ENCODE data around the gene SLC13A4. TPM values are rescaled to one million over a fixed set of nuclear protein-coding genes. Genes with fewer than 3 reads are reported as not detected.
A peak's percentile ranks its signal among the peaks of the same experiment; 100 is the strongest.

The SLC13A4 gene
- total RNA-seq, 1 donor from 2014 or later, result not detected

DNA sequence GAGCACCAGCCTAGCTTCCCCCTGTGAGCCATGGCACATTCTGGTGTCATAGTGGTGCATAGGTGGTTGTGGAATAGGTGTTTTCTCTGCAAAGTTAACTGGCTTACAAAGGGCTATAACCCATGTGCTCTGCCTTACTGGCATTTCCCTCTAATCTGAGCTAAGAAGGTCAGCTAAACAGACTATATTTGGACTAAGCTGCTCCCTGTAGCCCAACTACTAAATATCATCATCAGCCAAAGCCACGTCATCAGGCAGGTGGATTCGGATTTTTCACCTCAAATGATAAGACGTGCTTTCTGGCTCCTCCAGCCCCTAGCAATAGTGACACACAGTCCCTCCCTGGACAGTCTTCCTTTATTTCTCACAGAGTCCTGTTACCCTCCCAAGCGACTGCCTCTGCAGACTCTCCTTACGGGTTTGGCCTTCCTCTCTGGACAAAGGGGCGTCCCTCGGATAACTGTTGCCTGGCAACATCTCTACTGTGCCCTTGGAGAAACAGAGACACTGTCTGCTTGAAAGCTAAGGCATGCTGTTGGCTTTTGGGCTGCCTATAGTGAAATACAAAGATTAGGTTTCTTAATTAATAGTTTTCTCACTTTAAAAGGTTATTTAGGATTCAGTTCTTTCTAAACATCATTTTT, 9.1 kb downstream of the SLC13A4 start:
- H3K4me1 Mint-ChIP-seq, result no peaks in the 10 kb centered on the region
- H3K36me3 Mint-ChIP-seq (ENCODE audit: low read depth), result no peaks in the 10 kb centered on the region
- H3K27me3 Mint-ChIP-seq, result peaks cover 9% of the 10 kb centered on the region
- no peak overlapping the region for H3K27ac Mint-ChIP-seq
- no peaks in the 10 kb centered on the region for H3K9me3 Mint-ChIP-seq
- intact Hi-C loops (cut with micrococcal nuclease), result no loop called here
- DNase-seq, result no peak
- H3K4me3 Mint-ChIP-seq, result no peak overlapping the region

DNA sequence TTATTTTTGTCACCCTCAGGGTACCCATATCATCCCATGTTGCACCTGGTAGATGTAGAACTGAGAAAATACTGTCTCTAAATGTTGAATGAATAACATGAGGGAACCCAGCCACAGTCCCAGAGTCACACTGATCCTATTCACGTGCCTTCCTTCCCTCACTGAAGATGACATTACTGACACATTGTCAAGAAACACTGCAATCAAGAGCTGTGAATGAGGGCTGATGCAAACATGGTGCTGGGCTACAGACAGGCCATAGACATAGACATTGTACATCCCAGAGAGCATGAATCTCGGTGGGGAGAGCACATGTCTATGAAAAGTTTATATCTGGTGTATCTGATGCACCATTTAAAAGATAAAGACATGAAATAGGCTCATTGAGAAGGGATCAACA, 9.8 kb downstream of the SLC13A4 start:
- no peak for DNase-seq
- no peak overlapping the region for H3K27ac Mint-ChIP-seq
- H3K4me1 Mint-ChIP-seq, result no peaks in the 10 kb centered on the region
- H3K36me3 Mint-ChIP-seq (ENCODE audit: low read depth), result no peaks in the 10 kb centered on the region
- H3K4me3 Mint-ChIP-seq, result no peak overlapping the region
- intact Hi-C loops (cut with micrococcal nuclease), result no loop called here
- no peaks in the 10 kb centered on the region for H3K9me3 Mint-ChIP-seq
- H3K27me3 Mint-ChIP-seq, result peaks cover 7% of the 10 kb centered on the region

- no peaks in the 10 kb centered on the region for H3K4me1 Mint-ChIP-seq
- intact Hi-C loops (cut with micrococcal nuclease), result no loop called here
- H3K9me3 Mint-ChIP-seq, result no peaks in the 10 kb centered on the region
- no peak overlapping the region for H3K4me3 Mint-ChIP-seq
- no peaks in the 10 kb centered on the region for H3K36me3 Mint-ChIP-seq (ENCODE audit: low read depth)
- no peak overlapping the region for H3K27ac Mint-ChIP-seq
- peaks cover 7% of the 10 kb centered on the region for H3K27me3 Mint-ChIP-seq
- no peak for DNase-seq
Observed at GRCh38 chr7:135717693-135718092, 10.3 kb downstream of the SLC13A4 start.

- Mint-ChIP-seq H3K4me1 (no peaks in the 10 kb centered on the region), H3K4me3 (no peak overlapping the region), H3K27me3 (peaks cover 7% of the 10 kb centered on the region), H3K9me3 (no peaks in the 10 kb centered on the region), H3K36me3 (ENCODE audit: low read depth) (no peaks in the 10 kb centered on the region), H3K27ac (no peak overlapping the region)
- intact Hi-C loops (cut with micrococcal nuclease), result no loop called here
- DNase-seq, result no peak
Observed at GRCh38 chr7:135716677-135717238, 11.2 kb downstream of the SLC13A4 start.

- Mint-ChIP-seq H3K4me1 (no peaks in the 10 kb centered on the region), H3K4me3 (no peak overlapping the region), H3K9me3 (no peaks in the 10 kb centered on the region), H3K36me3 (ENCODE audit: low read depth) (no peaks in the 10 kb centered on the region), H3K27ac (no peak overlapping the region), H3K27me3 (peaks cover 7% of the 10 kb centered on the region)
- no peak for DNase-seq
- intact Hi-C loops (cut with micrococcal nuclease), result no loop called here
Observed at GRCh38 chr7:135715673-135716072, 12.3 kb downstream of the SLC13A4 start.

DNA sequence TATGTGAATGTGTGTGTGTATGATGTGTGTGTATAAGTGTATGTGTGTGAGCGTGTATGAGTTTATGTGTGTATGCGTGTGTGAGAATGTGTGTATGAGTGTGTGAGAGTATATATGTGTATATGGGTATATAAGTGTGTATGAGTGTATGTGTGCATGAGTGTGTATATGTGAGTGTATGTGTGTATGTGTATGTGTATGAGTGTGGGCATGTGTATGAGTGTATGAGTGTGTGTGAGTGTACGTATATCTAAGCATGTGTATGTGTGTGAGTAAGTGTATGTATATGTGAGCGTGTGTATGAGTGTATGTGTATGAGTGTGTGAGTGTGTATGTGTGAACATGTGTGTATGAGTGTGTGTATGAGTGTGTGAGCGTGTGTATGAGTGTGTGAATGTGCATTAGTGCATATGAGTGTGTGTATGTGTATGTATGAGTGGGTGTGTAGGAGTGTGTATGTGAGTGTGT, 12.9 kb downstream of the SLC13A4 start:
- no peaks in the 10 kb centered on the region for H3K9me3 Mint-ChIP-seq
- no peak for DNase-seq
- intact Hi-C loops (cut with micrococcal nuclease), result no loop called here

GRCh38 chr7:135714534-135715009, 13.4 kb downstream of the SLC13A4 start:
- Mint-ChIP-seq H3K27ac (no peak overlapping the region), H3K27me3 (peaks cover 3% of the 10 kb centered on the region), H3K4me1 (no peaks in the 10 kb centered on the region), H3K4me3 (no peak overlapping the region), H3K36me3 (ENCODE audit: low read depth) (no peaks in the 10 kb centered on the region), H3K9me3 (no peaks in the 10 kb centered on the region)
- DNase-seq, result no peak
- intact Hi-C loops (cut with micrococcal nuclease), result loop anchor here (5.0 kb wide), 1 partner anchor 52 kb away; the partner anchor contains the start of gene STMP1

More for the DNA sequence above, 12.9 kb downstream of the SLC13A4 start:
- Mint-ChIP-seq H3K27ac (no peak overlapping the region), H3K27me3 (peaks cover 7% of the 10 kb centered on the region), H3K4me1 (no peaks in the 10 kb centered on the region), H3K4me3 (no peak overlapping the region), H3K36me3 (ENCODE audit: low read depth) (no peaks in the 10 kb centered on the region)

DNA sequence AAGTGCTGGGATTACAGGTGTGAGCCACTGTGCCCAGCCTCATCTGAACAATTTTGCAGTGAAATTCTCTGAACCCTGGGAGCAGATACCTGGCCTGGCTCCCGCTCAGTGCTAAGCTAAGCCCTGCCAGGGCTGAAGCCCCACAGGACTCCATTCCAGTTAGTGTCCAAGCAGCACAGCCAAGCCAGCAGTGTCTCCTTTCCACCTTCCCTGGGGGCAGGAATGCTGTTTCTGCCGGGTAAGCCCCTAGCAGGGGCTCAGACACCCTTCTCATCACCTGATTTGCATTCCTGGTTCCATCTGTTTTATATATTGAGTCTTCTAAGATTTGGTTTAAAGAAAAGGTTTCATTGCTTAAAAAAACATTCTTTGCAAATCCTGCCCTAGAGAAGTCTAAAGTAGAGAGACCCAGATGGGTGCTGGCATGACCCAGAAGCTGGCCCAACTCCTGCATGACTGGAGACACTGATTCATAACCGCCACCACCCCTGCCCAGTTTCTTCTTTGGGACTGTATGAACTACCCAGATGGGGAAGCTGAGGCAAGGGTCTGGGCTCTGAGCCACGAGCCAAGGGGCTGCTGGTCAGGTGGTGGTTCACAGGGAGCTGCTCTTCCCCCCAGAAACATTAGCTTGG, 14.0 kb downstream of the SLC13A4 start:
- H3K4me3 Mint-ChIP-seq, result no peak overlapping the region
- H3K27me3 Mint-ChIP-seq, result no peaks in the 10 kb centered on the region
- no peak for DNase-seq
- H3K9me3 Mint-ChIP-seq, result no peaks in the 10 kb centered on the region
- no peaks in the 10 kb centered on the region for H3K4me1 Mint-ChIP-seq
- H3K27ac Mint-ChIP-seq, result no peak overlapping the region
- intact Hi-C loops (cut with micrococcal nuclease), result loop anchor here (5.0 kb wide), 1 partner anchor 52 kb away; the partner anchor contains the start of gene STMP1
- no peaks in the 10 kb centered on the region for H3K36me3 Mint-ChIP-seq (ENCODE audit: low read depth)

GRCh38 chr7:135712796-135713195, 15.2 kb downstream of the SLC13A4 start:
- no peaks in the 10 kb centered on the region for H3K9me3 Mint-ChIP-seq
- no peaks in the 10 kb centered on the region for H3K36me3 Mint-ChIP-seq (ENCODE audit: low read depth)
- no peak for DNase-seq
- H3K27me3 Mint-ChIP-seq, result no peaks in the 10 kb centered on the region
- no peak overlapping the region for H3K4me3 Mint-ChIP-seq
- H3K4me1 Mint-ChIP-seq, result no peaks in the 10 kb centered on the region
- intact Hi-C loops (cut with micrococcal nuclease), result loop anchor here (5.0 kb wide), 1 partner anchor 50 kb away; the partner anchor contains the start of gene STMP1
- no peak overlapping the region for H3K27ac Mint-ChIP-seq

DNA sequence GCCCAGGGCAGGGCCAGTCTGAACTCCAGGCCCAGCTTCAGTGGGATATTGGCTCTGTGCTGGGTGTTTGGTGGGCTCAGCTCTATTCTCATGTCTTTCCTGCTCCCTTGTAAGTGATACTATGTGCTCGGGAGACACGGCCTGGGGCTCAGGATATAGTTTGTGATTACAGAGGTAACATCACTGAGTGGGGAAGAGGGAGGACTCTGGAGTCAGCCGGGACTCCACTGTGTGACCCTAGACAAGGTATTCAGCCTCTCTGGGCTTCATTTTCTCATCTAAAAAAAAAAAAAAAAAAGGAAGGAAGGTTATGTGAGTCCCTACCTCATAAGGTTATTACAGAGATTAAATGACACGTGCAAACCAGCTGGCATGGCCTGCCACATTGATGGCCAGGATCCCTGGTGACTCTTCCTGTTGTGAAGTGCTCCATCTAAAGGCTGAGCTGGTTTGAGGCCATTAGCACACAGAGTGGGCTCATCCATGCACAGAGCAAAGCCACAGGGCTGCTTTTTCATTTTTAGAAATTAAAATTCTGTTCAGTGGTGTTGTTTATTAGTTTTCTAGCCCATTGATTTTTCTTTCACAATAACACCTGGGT, 15.7 kb downstream of the SLC13A4 start:
- Mint-ChIP-seq H3K27me3 (no peaks in the 10 kb centered on the region), H3K9me3 (no peaks in the 10 kb centered on the region), H3K36me3 (ENCODE audit: low read depth) (no peaks in the 10 kb centered on the region), H3K4me3 (no peak overlapping the region), H3K4me1 (no peaks in the 10 kb centered on the region), H3K27ac (no peak overlapping the region)
- intact Hi-C loops (cut with micrococcal nuclease), result loop anchor here (5.0 kb wide), 1 partner anchor 50 kb away; the partner anchor contains the start of gene STMP1
- no peak for DNase-seq

DNA sequence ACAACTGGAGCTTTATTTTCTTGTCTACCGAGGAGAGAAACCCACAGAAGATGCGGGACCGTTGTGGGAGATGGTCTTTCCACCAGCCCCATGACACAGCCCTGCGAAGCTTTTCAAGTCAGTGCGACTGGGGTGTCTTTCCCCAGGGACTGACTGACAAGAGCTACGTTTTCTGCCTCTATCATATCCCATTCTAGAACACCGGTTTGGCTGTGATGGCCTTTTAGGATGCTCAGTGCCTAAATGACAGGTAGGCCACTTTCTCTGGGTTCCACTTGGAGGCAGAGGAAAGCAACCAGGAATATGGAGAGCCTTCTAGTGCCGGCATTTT, 16.9 kb downstream of the SLC13A4 start:
- no peak for DNase-seq
- no peak overlapping the region for H3K4me3 Mint-ChIP-seq
- H3K27ac Mint-ChIP-seq, result no peak overlapping the region
- H3K27me3 Mint-ChIP-seq, result no peaks in the 10 kb centered on the region
- no peaks in the 10 kb centered on the region for H3K4me1 Mint-ChIP-seq
- H3K36me3 Mint-ChIP-seq (ENCODE audit: low read depth), result no peaks in the 10 kb centered on the region
- intact Hi-C loops (cut with micrococcal nuclease), result loop anchor here (5.0 kb wide), 1 partner anchor 49 kb away; the partner anchor contains the start of gene STMP1
- no peaks in the 10 kb centered on the region for H3K9me3 Mint-ChIP-seq

DNA sequence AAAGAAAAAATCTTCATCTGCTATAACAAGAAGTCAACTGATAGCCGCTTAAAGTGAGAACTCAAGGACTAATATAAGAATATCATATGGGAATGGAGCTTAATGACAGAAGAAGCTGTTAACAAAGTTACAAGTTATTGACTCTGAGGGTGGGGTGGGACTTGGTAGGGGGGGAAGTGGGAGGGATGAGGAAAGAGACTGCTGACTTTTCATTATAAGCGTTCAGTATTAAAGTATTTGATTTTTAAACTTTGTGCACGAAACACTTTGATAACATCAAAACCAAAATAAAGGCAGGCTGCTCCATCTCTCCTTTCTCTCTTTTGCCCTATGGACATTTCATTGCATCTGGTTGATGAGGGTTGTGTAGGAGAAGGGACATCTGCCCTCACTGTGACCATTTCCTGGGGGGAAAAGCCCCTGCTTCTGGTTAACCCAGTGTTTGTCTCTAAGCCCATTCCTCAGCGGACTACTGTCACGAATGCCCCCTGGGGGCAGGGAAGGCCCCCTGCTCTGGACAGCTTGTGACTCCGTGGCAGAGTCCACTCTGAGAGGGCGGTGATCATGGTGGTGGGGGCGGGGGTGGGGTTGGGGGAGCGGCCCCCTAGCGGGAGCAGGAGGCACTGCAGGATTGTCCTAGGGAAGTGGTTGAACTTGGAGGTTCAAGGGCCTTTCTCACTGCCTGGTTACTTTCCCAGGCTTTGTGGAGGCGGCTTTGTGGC, 17.4 kb downstream of the SLC13A4 start:
- Mint-ChIP-seq H3K27ac (no peak overlapping the region), H3K9me3 (no peaks in the 10 kb centered on the region), H3K4me1 (no peaks in the 10 kb centered on the region), H3K27me3 (no peaks in the 10 kb centered on the region), H3K4me3 (no peak overlapping the region), H3K36me3 (ENCODE audit: low read depth) (no peaks in the 10 kb centered on the region)
- intact Hi-C loops (cut with micrococcal nuclease), result loop anchor here (5.0 kb wide), 1 partner anchor 48 kb away; the partner anchor contains the start of gene STMP1
- DNase-seq, result peak; percentile 67

- Mint-ChIP-seq H3K9me3 (no peaks in the 10 kb centered on the region), H3K4me3 (no peak overlapping the region), H3K27ac (no peak overlapping the region), H3K27me3 (no peaks in the 10 kb centered on the region), H3K4me1 (no peaks in the 10 kb centered on the region), H3K36me3 (ENCODE audit: low read depth) (no peaks in the 10 kb centered on the region)
- no peak for DNase-seq
- intact Hi-C loops (cut with micrococcal nuclease), result no loop called here
Observed at GRCh38 chr7:135709508-135709907, 18.5 kb downstream of the SLC13A4 start.

All from activated CD4-positive, alpha-beta T cell treated with anti-CD3 and anti-CD28 coated beads, Interleukin-2, amount 10 ng/mL, durations not matched to agents 24 days and 14 days (primary cell).